Stimulated activated CD8-positive, alpha-beta memory T cell treated with anti-CD3 and anti-CD28 coated beads, Interleukin-4, amount 100 ng/mL, for 1 hour (primary cell): ENCODE data around the gene SELENBP1.
"Not testable (repeated sequence)": the region's sequence is repeated elsewhere in the genome, so short reads cannot be mapped to it uniquely, and the experiment has no call there.

ENCODE experiments used
- DNase-seq, 2 donors: peaks; one replicate each; pipeline ENCODE4 v3.0.0-alpha.2; 2020; ENCODE audit warnings: low read depth in 2 of 2, low spot score in 1 of 2

SELENBP1 gene

GRCh38 chr1:151377150-151377884 lies 4.8 kb upstream of the SELENBP1 start:
- no peak for DNase-seq

DNA sequence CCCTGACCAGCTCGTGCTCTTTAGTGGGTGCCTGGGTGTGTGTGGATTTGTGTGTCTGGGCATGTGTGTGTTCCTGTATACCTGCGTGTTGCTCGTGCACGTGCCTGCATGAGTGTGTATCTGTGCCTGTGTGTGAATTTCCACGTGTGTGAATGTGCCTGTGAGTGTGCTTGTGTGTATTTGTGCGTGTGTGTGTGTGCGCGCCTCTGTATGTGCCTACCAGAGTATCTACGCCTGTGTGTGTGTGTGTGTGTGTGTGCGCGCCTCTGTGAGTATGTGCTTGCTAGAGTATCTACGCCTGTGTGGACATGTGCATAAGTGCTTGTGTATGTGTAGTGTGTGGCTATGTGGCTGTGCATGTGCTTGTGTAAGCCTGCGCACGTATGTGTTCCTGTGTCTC lies 691 bp upstream of the SELENBP1 start:
- no peak for DNase-seq

DNA sequence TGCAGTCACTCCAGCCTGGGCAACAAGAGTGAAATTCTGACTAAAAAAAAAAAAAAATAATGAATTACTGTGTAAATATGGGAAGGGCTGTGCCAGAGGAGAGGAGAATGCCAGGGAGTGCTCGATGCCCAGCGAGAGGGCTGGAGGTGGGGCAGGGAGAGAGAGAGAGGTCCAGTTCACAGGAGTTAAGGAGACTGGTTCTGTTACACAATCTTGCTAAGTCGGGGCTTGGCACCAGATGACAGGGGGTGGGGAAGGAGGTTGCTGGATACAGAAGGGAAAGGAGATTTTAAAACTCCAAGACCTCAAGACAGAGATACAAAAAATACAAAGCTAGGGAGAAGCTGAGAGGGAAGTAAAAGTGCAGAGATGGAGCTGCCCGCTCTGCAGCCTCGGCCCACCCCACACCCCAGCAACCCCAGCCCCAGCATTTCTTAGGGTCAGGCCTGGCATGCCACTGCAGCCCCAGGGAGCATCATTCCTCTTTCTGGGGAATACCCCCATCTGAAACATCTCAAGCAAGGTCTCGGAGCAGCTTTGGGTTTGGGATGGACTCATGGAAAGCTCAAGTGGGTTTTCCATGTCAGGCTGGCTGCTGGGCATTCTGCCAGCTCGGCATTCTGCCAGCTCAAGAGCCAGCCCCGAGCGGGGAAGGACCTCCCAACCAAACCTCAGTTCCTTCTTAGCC lies 991 bp downstream of the SELENBP1 start:
- DNase-seq, result no peak

GRCh38 chr1:151370211-151370911 lies 2.1 kb downstream of the SELENBP1 start:
- no peak for DNase-seq

GRCh38 chr1:151369621-151370048 lies 2.9 kb downstream of the SELENBP1 start:
- DNase-seq, result no peak

DNA sequence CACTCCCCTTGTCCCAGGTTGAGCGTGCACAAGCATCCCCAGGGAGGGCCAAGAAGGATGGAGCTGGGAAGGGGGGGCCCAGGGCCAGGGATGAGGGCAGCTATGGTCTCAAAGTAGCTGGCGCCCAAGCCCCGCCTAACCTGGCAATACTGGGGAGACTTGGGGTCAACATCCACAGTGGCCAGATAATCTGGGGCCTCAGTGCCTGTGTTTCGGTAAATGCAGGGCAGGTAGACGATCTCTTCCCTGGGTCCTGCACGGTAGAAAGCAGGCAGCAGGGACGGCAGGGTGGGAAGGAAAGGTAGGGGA lies 3.2 kb downstream of the SELENBP1 start:
- DNase-seq, result no peak

DNA sequence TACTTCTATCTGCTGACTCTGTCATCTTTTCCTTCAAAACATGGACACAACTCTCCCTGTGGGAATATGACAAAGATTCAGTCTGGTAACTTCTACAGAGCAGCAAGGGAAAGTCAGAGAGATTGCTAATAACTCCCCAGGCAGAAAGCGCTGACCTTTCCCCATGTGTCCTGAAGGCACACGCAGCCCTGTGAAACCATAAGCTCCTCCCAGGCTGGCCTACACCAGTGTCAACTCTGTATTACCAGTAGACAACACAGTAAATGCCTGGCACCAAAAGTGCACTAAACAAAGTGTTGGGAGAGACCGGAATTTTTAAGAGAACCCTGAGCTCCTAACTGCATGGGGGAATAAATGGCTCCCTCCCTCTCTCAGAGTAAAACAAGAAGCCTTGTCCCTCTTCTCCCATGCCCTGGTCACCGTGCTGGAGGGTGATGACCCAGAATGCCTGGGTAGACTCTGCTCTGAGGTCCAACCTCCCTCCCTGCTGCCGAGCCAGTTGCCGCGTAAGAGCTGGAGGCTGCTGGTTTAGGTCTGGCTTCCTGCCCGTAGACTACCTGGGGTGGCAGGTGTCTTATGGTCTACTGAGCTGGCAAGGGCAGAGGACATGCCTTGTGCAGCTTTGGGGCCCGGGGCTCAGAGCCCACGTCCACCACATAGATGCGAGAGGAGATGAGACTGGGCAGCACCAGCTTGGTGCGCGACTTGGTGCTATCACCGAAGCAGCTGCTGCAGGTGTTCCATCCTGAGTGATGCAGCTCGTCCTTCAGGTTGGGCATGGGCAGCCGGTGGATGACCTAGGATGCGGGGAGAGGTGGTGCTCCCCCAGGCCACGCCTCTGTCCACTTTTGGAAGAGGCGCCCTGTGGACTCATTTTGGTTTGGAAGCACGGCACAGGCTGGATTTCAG lies 3.9 kb downstream of the SELENBP1 start:
- DNase-seq, result no peak

DNA sequence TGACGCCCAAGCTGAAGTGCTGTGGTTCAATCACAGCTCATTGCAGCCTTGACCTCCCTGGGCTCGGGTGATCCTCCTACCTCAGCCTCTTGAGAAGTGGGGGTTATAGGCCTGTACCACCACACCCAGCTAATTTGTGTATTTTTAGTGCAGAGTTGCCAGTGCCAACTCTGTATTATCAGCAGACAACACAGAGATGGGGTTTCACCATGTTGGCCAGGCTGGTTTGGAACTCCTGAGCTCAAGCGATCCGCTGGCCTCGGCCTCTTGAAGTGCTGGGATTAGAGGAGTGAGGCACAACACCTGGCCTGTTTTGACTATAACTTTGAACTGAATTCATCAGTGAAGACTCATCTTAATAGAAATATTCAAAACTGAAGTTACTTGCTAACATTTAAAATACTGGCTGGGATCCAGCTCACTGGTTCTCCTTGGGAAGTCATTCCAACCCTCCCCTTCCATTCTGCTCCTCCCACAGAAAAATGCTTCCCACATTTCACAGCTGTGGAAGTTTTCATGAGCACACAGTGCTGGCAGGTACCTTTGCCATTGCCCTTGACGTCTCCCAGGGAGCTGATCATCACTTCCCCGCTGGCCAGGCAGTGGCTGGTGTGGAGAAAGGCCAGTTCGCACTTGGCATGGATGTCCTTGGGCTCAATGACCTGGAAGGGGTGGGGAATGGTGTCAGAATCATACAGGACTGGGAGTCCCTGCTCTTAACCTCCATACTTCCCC lies 4.7 kb downstream of the SELENBP1 start:
- no peak for DNase-seq

DNA sequence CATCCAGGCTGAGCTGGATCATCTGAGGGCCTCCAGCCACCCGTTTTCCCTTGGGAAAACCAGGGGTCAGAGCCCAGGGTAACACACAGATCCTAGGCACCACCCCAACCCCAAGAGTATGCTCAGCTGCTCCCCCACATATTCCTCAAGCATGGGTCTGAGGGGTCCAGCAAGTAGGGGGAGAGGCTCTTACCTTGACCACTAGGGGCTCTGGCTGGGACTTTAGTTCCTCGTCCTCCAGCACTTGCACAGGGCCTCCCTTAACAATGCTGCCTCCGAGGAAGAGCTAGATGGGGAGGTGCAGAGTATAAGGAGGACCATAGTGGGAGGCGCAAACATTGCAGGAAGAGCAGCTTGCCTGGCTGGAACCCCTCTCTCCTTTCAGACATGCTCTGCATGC lies 7.5 kb downstream of the SELENBP1 start:
- DNase-seq, result no peak

DNA sequence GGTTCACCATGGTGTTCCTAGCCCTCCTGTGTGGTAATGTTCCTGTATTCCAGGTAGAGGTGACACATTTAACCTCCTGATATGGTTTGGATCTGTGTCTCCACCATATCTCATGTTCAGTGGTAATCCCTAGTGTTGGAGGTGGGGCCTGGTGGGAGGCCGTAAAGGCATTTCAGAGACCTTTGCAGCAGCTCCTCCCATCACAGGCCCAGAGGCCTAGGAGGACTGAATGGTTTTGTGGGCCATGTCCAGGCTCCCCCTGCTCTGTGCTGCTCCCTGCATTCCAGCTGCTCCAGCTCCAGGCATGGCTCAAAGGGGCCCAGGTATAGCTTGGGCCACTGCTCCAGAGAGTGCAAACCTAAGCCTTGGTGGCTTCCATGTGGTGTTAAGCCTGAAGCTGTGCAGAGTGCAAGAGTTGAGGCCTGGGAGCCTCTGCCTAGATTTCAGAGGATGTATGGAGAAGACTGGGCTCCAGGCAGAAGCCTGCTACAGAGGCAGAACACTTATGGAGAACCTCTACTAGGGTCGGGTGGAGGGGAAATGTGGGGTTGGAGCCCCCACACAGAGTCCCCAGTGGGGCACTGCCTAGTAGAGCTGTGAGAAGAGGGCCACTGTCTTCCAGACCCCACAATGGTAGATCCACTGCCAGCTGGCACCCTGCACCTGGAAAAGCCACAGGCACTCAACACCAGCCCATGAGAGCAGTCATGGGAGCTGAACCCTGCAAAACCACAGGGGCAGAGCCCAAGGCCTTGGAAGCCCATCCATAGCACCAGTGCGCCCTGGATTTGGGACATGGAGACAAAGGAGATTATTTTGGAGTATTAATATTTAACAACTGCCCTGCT lies 10.0 kb downstream of the SELENBP1 start:
- DNase-seq, result no peak

GRCh38 chr1:151361883-151362282 lies 10.6 kb downstream of the SELENBP1 start:
- DNase-seq, result no peak

- DNase-seq, result no peak
These were observed 15.8 kb downstream of the SELENBP1 start for GRCh38 chr1:151356696-151357095.

DNA sequence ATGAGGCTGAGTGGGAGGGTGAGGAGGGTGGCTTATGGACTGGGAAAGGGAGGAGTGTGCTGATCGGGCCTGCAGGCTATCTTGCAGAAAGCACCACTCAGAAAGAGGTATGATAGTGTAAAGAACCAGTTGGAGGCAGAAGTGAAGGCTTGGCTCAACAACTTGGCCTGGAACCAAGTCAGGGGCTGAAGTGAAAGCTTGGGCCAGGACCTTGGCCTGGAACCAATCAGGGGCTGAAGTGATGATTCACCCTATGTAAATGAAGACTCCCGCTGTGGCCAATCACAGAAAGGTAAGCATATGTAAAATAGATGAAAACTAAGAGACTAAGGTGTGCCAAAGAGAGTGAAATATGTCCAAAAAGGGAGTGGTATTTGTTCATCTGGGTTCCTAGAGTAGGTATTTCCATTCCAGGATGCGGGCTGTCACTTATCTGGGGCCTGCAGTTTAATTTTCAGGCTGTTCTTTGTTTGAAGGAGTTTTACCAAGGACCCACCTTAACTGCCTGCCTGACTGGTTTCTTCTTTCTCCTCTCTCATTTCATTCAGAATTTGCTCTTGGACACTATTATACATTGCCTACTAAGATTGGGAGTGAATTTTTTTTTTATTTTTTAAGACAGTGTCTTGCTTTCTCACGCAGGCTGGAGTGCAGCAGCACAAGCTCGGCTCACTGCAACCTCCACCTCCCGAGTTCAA lies 20.3 kb downstream of the SELENBP1 start:
- no peak for DNase-seq

GRCh38 chr1:151350323-151350722 lies 22.2 kb downstream of the SELENBP1 start:
- not testable (repeated sequence) for DNase-seq

DNA sequence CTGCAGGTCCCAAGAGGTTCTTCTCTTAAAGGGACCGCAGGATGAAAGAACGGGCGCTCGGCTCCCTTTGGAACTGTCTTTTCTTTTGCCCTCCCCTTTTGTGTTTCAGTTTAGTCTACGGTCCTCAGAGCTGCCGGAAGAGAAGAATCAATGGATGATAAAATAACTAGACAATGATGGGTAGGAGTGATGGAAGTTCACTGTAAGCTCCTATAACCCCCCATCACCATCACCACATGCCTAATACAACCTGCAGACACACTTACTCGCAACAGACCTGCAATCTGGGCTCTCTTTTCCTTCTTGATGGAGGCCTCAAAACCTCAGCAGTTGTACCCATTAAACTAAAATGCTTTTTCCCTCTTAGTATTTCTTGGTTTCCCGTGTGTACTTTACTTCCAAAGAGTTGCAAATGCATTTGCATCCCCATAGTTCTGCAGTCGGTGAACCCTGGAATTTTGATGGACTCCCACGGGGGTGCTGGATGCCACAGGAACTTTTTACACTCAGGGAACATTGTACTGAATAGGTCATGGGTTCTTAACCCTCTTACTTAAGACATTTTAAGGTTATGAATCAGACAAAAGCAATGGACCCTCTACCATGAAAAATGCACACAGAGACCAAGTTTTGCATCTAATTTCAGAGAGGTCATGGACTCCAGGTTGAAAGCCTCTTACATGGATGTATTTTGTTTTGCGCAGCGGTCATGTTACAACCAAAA lies 24.8 kb downstream of the SELENBP1 start:
- no peak for DNase-seq

DNA sequence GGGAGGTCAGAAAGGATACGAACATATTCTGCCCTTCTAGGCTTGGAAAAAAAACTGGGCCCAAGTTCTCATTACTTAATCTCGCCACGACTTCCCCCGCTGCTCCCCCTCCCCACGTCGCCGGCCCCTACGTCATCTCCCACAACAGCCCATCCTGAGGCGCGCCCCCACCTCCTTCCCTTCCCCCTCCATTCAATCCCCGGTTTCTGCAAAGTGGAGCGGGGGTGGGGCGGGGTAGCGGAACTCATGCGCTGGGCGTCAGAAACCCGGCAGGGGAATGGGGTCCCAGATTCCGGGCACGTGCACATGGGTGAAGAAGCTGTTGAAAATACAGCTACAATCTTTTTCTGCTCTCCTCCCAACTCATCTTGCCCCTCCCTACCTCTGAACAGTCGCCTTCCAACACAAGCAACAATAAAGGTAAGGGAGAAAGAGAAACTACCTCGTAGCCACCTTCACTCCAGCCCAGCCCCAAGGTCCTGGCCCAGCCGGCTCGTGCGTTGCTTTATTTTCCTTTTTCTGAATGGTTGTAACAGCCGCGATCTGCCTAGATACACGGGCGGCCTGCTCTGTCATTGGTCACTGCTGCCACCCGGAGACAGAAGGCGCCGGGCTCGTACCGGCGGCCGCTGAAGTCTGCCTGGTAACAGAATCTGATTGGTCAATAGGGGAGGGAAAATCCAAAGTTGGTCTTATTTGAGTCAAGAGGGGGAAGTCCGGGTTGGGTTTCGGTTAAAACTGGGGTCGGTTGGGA lies 25.6 kb downstream of the SELENBP1 start, which contains the start of gene RFX5:
Gene RFX5 (minus strand): TSS at position 484 of the 754 bp plus-strand sequence. CDS start 932 bp downstream, outside the sequence.
- peak; percentile 85 for DNase-seq

DNA sequence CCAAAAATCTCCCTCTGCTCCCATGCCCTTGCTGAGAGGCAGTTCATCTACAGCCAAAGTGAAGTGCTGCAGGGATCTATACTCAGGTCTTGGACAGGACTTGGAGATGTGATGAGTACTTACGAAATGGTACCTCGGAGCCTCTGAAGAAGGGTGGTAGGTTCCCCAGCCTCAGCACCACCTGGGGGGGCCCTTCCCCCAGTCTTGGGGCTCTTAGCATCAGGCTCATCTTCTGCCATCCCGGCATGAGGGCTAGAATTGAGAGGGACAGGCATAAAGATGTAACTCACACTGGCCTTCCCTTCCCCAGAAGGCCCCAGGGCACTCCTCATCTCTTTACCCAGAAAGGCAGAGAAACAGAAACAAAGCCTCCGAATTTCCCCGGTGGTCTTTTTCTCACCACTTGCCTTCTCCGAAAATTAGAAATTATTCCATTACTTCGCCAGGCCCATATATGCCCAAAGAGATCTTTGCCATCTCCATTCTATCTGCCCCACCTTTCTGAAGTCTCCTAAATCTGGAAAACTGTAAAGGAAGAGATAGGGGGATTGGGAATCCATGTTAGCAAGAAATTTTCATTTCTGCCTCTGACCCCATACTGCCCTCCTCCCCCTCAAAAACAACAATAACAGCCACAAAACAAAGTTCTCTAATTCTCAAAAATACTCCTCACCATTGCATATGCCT lies 26.3 kb downstream of the SELENBP1 start:
- DNase-seq, result no peak
